Keratinocyte (primary cell): ENCODE data around the gene ISM1.

ENCODE experiments used
- CTCF ChIP-seq, 3 experiments: IDR thresholded peaks in 1 of 3; conservative IDR thresholded peaks in 1 of 3; optimal IDR thresholded peaks in 1 of 3; 2 replicates in 2 of 3; 3 replicates in 1 of 3; pipeline versions ENCODE3 to v1.5.1; 2011; ENCODE audit warnings: low read length in 3 of 3, mild to moderate bottlenecking in 3 of 3, moderate library complexity in 2 of 3, control low read depth in 1 of 3, inconsistent platforms in 1 of 3; ENCODE audit not compliant: insufficient read depth in 2 of 3; ENCODE audit errors: extremely low read depth in 1 of 3
- EZH2 ChIP-seq: IDR thresholded peaks from one replicate; pipeline ENCODE4 v1.6.1; 2012; ENCODE audit warnings: inconsistent platforms, mild to moderate bottlenecking, low read length, moderate library complexity

- TF ChIP-seq EZH2 (no peak), CTCF (optimal IDR thresholded peaks at IDR 0.05 in 1 of 3, IDR thresholded peaks at IDR 0.05 in 1 of 3, conservative IDR thresholded peaks at IDR 0.05 in 1 of 3; ENCODE audit: extremely low read depth in 1 of 3, insufficient read depth in 2 of 3, low read length in 3 of 3) (no peak)
Observed at GRCh38 chr20:13180986-13181889, 39.8 kb upstream of the ISM1 start.
